Activated CD4-positive, alpha-beta T cell treated with anti-CD3 and anti-CD28 coated beads for 36 hours (primary cell): ENCODE results near the gene CR2. TPM values are rescaled to one million over a fixed set of nuclear protein-coding genes. Genes with fewer than 3 reads are reported as not detected.

Experiments
- ATAC-seq: fragments of 200-7000 bp; cut with Tn5 transposase; one replicate; pipeline ENCODE4 v1.10.0; 2021; ENCODE audit warnings: mild to moderate bottlenecking, moderate library complexity
- CTCF ChIA-PET: fragments of 350-600 bp; sonication (Branson Sonifier 250); formaldehyde crosslinking; loops from one replicate; lab custom pipeline; 2021; ENCODE audit warnings: antibody characterized with exemption; lab: Charles Lee
- POLR2A ChIA-PET: fragments of 350-600 bp; sonication (Branson Sonifier 250); formaldehyde crosslinking; loops from one replicate; lab custom pipeline; 2021; ENCODE audit warnings: antibody characterized with exemption, inconsistent platforms; lab: Charles Lee
- DNase-seq: peaks from one replicate; pipeline ENCODE4 v3.0.0-alpha.2; 2020
- H3K27ac Mint-ChIP-seq: one replicate; pipeline ENCODE4 v1.8.0; 2021; ENCODE audit warnings: mixed read lengths
- H3K27me3 Mint-ChIP-seq: one replicate; pipeline ENCODE4 v1.8.0; 2021; ENCODE audit warnings: mixed read lengths
- H3K36me3 Mint-ChIP-seq: one replicate; pipeline ENCODE4 v1.8.0; 2021; ENCODE audit warnings: low read depth, mixed read lengths
- H3K4me1 Mint-ChIP-seq: one replicate; pipeline ENCODE4 v1.8.0; 2021; ENCODE audit warnings: mixed read lengths
- H3K4me3 Mint-ChIP-seq: one replicate; pipeline ENCODE4 v1.8.0; 2021; ENCODE audit warnings: mild to moderate bottlenecking, moderate library complexity, mixed read lengths
- H3K9me3 Mint-ChIP-seq: one replicate; pipeline ENCODE4 v1.8.0; 2021; ENCODE audit warnings: low read depth, mixed read lengths
- intact Hi-C, 2 experiments: fragments of 100-400 bp; cut with DNase I in 1 of 2; cut with micrococcal nuclease in 1 of 2; formaldehyde crosslinking; loops; one replicate each; pipeline versions ENCODE4 v1.14.2 to v1.15.1; 2022 to 2024; cut with DNase I, micrococcal nuclease
- total RNA-seq, 2 experiments: library from RNA; stranded (reverse); gene quantifications; one replicate each; pipeline ENCODE4 v1.2.3, GENCODE V29; 2021

CR2 gene
- total RNA-seq = under 1 TPM; 0.28 to 0.39 TPM

- CTCF ChIA-PET = interaction anchor here (0.6 to 1.2 kb wide), 6 partner anchors 20 to 576 kb away, joined by 3 to 6 read pairs (median 3); no protein-coding TSS in a partner anchor
- Mint-ChIP-seq H3K36me3 (no peaks in the 10 kb centered on the region), H3K4me3 (peak within 1 kb of the TSS; percentile 53), H3K27me3 (peaks cover 25% of the 10 kb centered on the region), H3K27ac (peak within 1 kb of the TSS; percentile 7), H3K9me3 (no peaks in the 10 kb centered on the region), H3K4me1 (peaks cover 12% of the 10 kb centered on the region)
- POLR2A ChIA-PET = interaction anchor here (1.3 kb wide), 1 partner anchor 133 kb away, joined by 6 read pairs; the partner anchor contains the start of gene CD55
- peak; percentile 73 for DNase-seq
- intact Hi-C loops = loop anchor here (2.0 to 5.0 kb wide), 2 partner anchors 43 to 44 kb away; partner anchors contain the start of gene CR1 (in 1 of the 2)
- ATAC-seq = peak; percentile 83
Measured at GRCh38 chr1:207454046-207454964, at the start of gene CR2. Gene CR2, plus strand, starts transcription at chr1:207454328. Its CDS starts 91 bp downstream, at chr1:207454419.

GRCh38 chr1:207404849-207405525, 49.1 kb upstream of the CR2 start:
- H3K9me3 Mint-ChIP-seq = peaks cover 2% of the 10 kb centered on the region
- ChIA-PET CTCF (interaction anchor here (0.5 to 4.0 kb wide), 34 partner anchors 8 to 423 kb away, joined by 3 to 36 read pairs (median 4); partner anchors contain the start of gene CD55), POLR2A (interaction anchor here (0.7 to 0.8 kb wide), 2 partner anchors 83 to 97 kb away, joined by 5 read pairs; partner anchors contain the start of gene CD55)
- H3K4me3 Mint-ChIP-seq = no peak overlapping the region
- DNase-seq = no peak
- H3K4me1 Mint-ChIP-seq = peaks cover 25% of the 10 kb centered on the region
- no peaks in the 10 kb centered on the region for H3K36me3 Mint-ChIP-seq
- intact Hi-C loops = loop anchor here (1.0 to 10.0 kb wide), 9 partner anchors 15 to 355 kb away; partner anchors contain the start of genes CD55 (in 2 of the 2), PFKFB2 (in 1 of the 2) and YOD1 (in 1 of the 2)
- no peak overlapping the region for H3K27ac Mint-ChIP-seq
- peak; percentile 78 for ATAC-seq
- no peaks in the 10 kb centered on the region for H3K27me3 Mint-ChIP-seq

- Mint-ChIP-seq H3K27me3 (no peaks in the 10 kb centered on the region), H3K4me3 (no peak overlapping the region), H3K4me1 (peaks cover 25% of the 10 kb centered on the region), H3K27ac (no peak overlapping the region), H3K36me3 (no peaks in the 10 kb centered on the region), H3K9me3 (peaks cover 3% of the 10 kb centered on the region)
- DNase-seq (no peak), ATAC-seq (no peak)
- intact Hi-C loops = loop anchor here (1.0 to 10.0 kb wide), 9 partner anchors 16 to 356 kb away; partner anchors contain the start of genes CD55 (in 2 of the 2), PFKFB2 (in 1 of the 2) and YOD1 (in 1 of the 2)
- POLR2A ChIA-PET = interaction anchor here (0.7 kb wide), 1 partner anchor 96 kb away, joined by 5 read pairs; no protein-coding TSS in a partner anchor
- CTCF ChIA-PET = interaction anchor here (0.6 to 4.0 kb wide), 15 partner anchors 8 to 747 kb away, joined by 3 to 36 read pairs (median 4); partner anchors contain the start of gene CD55
Measured at GRCh38 chr1:207405814-207406213, 48.3 kb upstream of the CR2 start.

- ChIA-PET CTCF (interaction anchor here (0.7 to 1.2 kb wide), 7 partner anchors 45 to 361 kb away, joined by 3 to 5 read pairs (median 4); partner anchors contain the start of gene CD55), POLR2A (interaction anchor here (0.9 kb wide), 1 partner anchor 41 kb away, joined by 3 read pairs; no protein-coding TSS in a partner anchor)
- H3K27ac Mint-ChIP-seq = peak overlapping the region; percentile 2
- no peaks in the 10 kb centered on the region for H3K27me3 Mint-ChIP-seq
- no peak overlapping the region for H3K4me3 Mint-ChIP-seq
- peaks cover 36% of the 10 kb centered on the region for H3K4me1 Mint-ChIP-seq
- ATAC-seq (peak; percentile 48), DNase-seq (no peak)
- intact Hi-C loops = loop anchor here (1.0 to 10.0 kb wide), 5 partner anchors 44 to 353 kb away; partner anchors contain the start of genes PFKFB2 (in 1 of the 2) and YOD1 (in 1 of the 2)
- no peaks in the 10 kb centered on the region for H3K36me3 Mint-ChIP-seq
- H3K9me3 Mint-ChIP-seq = peaks cover 4% of the 10 kb centered on the region
Measured at GRCh38 chr1:207407655-207408260, 46.4 kb upstream of the CR2 start.

- intact Hi-C loops = loop anchor here (1.0 to 5.0 kb wide), 8 partner anchors 23 to 316 kb away; partner anchors contain the start of gene CD55 (in 1 of the 2)
- no peak for DNase-seq
- Mint-ChIP-seq H3K4me3 (no peak overlapping the region), H3K9me3 (peaks cover 4% of the 10 kb centered on the region), H3K27me3 (peaks cover 4% of the 10 kb centered on the region), H3K36me3 (no peaks in the 10 kb centered on the region), H3K27ac (no peak overlapping the region), H3K4me1 (peaks cover 45% of the 10 kb centered on the region)
- no peak for ATAC-seq
- POLR2A ChIA-PET = interaction anchor here (1.6 kb wide), 1 partner anchor 92 kb away, joined by 4 read pairs; the partner anchor contains the start of gene CD55
- CTCF ChIA-PET = interaction anchor here (0.6 to 2.1 kb wide), 5 partner anchors 8 to 150 kb away, joined by 3 to 9 read pairs (median 3); partner anchors contain the start of gene CD55
Measured at GRCh38 chr1:207412845-207413244, 41.3 kb upstream of the CR2 start.

GRCh38 chr1:207414606-207415108, 39.5 kb upstream of the CR2 start:
- H3K4me3 Mint-ChIP-seq = no peak overlapping the region
- peaks cover 37% of the 10 kb centered on the region for H3K4me1 Mint-ChIP-seq
- ATAC-seq (peak; percentile 74), DNase-seq (peak; percentile 75)
- H3K9me3 Mint-ChIP-seq = peaks cover 9% of the 10 kb centered on the region
- ChIA-PET POLR2A (no interaction called here), CTCF (interaction anchor here (0.8 to 2.1 kb wide), 2 partner anchors 10 to 74 kb away, joined by 3 to 9 read pairs; no protein-coding TSS in a partner anchor)
- H3K27ac Mint-ChIP-seq = peak overlapping the region; percentile 10
- H3K36me3 Mint-ChIP-seq = no peaks in the 10 kb centered on the region
- intact Hi-C loops = loop anchor here in 1 of 2 experiments (5.0 kb wide), 1 partner anchor 317 kb away; no protein-coding TSS in a partner anchor
- H3K27me3 Mint-ChIP-seq = peaks cover 4% of the 10 kb centered on the region

GRCh38 chr1:207417076-207417475, 37.1 kb upstream of the CR2 start:
- ATAC-seq = no peak
- Mint-ChIP-seq H3K4me3 (no peak overlapping the region), H3K36me3 (no peaks in the 10 kb centered on the region), H3K27ac (no peak overlapping the region), H3K27me3 (peaks cover 4% of the 10 kb centered on the region), H3K9me3 (peaks cover 11% of the 10 kb centered on the region), H3K4me1 (peaks cover 28% of the 10 kb centered on the region)
- DNase-seq = no peak
- ChIA-PET CTCF (interaction anchor here (0.9 to 2.7 kb wide), 2 partner anchors 11 to 12 kb away, joined by 3 to 17 read pairs; no protein-coding TSS in a partner anchor), POLR2A (no interaction called here)
- intact Hi-C loops = no loop called here

- H3K9me3 Mint-ChIP-seq = peaks cover 11% of the 10 kb centered on the region
- ChIA-PET POLR2A (no interaction called here), CTCF (interaction anchor here (0.6 to 1.3 kb wide), 2 partner anchors 29 to 334 kb away, joined by 3 read pairs; no protein-coding TSS in a partner anchor)
- ATAC-seq (no peak), DNase-seq (no peak)
- peaks cover 4% of the 10 kb centered on the region for H3K27me3 Mint-ChIP-seq
- intact Hi-C loops = no loop called here
- H3K36me3 Mint-ChIP-seq = no peaks in the 10 kb centered on the region
- peaks cover 16% of the 10 kb centered on the region for H3K4me1 Mint-ChIP-seq
- H3K4me3 Mint-ChIP-seq = no peak overlapping the region
- no peak overlapping the region for H3K27ac Mint-ChIP-seq
Measured at GRCh38 chr1:207418351-207418750, 35.8 kb upstream of the CR2 start.

- Mint-ChIP-seq H3K27me3 (peaks cover 2% of the 10 kb centered on the region), H3K4me3 (no peak overlapping the region), H3K27ac (no peak overlapping the region), H3K36me3 (no peaks in the 10 kb centered on the region), H3K4me1 (peaks cover under 1% of the 10 kb centered on the region), H3K9me3 (peaks cover 11% of the 10 kb centered on the region)
- ChIA-PET CTCF (interaction anchor here (1.6 kb wide), 1 partner anchor 44 kb away, joined by 6 read pairs; no protein-coding TSS in a partner anchor), POLR2A (no interaction called here)
- DNase-seq (no peak), ATAC-seq (no peak)
- intact Hi-C loops = no loop called here
Measured at GRCh38 chr1:207420109-207420508, 34.0 kb upstream of the CR2 start.

- Mint-ChIP-seq H3K27ac (no peak overlapping the region), H3K4me1 (no peaks in the 10 kb centered on the region), H3K36me3 (no peaks in the 10 kb centered on the region), H3K4me3 (no peak overlapping the region), H3K27me3 (peaks cover 2% of the 10 kb centered on the region), H3K9me3 (peaks cover 11% of the 10 kb centered on the region)
- intact Hi-C loops = no loop called here
- POLR2A ChIA-PET = no interaction called here
- CTCF ChIA-PET = interaction anchor here (1.6 kb wide), 1 partner anchor 43 kb away, joined by 6 read pairs; no protein-coding TSS in a partner anchor
- ATAC-seq (no peak), DNase-seq (no peak)
Measured at GRCh38 chr1:207421078-207421477, 33.0 kb upstream of the CR2 start.
